Dedifferentiated amniotic fluid mesenchymal stem cell (primary cell): ENCODE data around the gene TBL1XR1.
"Not testable (repeated sequence)": the region's sequence is repeated elsewhere in the genome, so short reads cannot be mapped to it uniquely, and the experiment has no call there.

ENCODE experiments used
- DNase-seq: peaks from one replicate; pipeline ENCODE4 v3.0.0-alpha.2; 2016; ENCODE audit errors: extremely low spot score

Gene TBL1XR1

DNA sequence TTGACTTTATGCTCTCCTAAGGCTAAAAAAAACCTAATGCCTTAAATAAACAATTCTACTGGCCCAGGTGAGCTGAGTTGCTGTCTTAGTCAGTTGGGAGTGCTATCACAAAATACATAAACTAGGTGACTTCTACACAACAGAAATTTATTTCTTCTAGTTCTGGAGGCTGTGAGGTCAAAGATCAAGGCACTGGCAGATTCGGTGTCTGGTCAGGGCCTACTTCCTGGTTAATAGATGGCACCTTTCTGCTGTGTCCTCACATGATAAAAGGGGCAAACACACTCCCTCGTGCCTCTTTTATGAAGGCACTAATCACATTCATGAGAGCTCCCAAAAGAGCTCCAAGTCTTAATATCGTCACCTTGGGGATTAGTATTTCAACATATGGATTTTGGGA is 11.5 kb upstream of the TBL1XR1 start:
- no peak for DNase-seq

- DNase-seq, result no peak
Measured at GRCh38 chr3:177208223-177208622, 10.9 kb upstream of the TBL1XR1 start.

- no peak for DNase-seq
Measured at GRCh38 chr3:177206936-177207335, 9.7 kb upstream of the TBL1XR1 start.

GRCh38 chr3:177203689-177204395 is 6.6 kb upstream of the TBL1XR1 start:
- DNase-seq, result no peak

- DNase-seq, result not testable (repeated sequence)
Measured at GRCh38 chr3:177203016-177203415, 5.7 kb upstream of the TBL1XR1 start.

GRCh38 chr3:177201700-177202397 is 4.6 kb upstream of the TBL1XR1 start:
- DNase-seq, result no peak

DNA sequence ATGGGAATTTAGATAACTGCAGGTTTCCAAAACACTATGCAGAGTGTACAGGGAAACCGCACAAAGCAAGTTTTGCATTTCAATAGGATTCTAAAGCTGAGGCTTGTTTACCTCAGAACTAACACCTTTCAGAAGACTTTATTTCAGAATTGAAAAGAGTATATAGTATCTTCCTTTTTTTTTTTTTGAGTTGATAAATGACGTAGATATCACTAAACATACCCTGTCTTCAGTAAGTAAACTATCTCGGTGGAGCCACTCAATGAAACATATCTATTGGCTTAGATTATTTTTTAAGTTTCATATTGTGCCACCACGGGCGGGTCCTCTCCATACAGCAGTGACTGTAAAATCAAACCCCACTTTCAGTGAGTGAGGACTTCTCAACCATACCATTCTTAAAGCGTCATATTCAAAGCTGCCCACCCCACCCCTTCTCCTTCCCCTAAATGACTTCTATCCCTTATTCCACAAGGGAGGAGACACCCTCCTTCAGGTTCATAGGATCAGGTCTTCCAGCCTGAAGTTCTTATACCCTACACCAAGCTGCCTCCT is 2.0 kb upstream of the TBL1XR1 start:
- no peak for DNase-seq

GRCh38 chr3:177197727-177198460 is 612 bp upstream of the TBL1XR1 start:
- peak; percentile 23 for DNase-seq

DNA sequence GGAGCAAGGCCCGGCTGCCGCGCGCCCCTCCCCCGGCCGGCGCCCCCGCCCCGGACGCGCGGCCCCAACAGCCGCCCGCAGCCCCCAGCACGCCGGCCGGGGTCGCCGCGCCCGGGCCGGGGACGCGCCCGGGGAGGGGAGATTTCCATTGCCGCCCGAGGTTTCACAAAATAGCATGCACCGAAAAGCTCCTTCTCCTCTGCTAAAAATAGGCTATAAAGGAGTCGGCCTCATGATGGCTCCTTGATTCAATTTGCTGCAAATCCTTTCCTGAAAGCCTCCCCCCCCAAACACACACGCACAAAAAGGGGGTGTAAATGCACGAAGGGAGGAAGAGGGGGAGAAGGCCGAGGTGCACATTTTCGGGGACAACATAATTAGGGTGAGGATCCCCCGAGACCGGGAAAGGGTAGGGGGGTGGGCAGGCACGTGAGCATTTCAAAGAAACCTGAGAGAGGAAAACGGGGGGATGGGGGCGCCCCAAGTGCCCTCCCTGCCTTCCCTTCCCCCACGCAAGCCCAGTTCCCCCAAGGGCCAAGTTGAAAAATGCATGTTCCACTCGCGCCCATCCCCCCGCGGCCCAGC is 734 bp downstream of the TBL1XR1 start:
- DNase-seq, result no peak

GRCh38 chr3:177196008-177196455 is 1.2 kb downstream of the TBL1XR1 start:
- no peak for DNase-seq

GRCh38 chr3:177195242-177195991 is 1.9 kb downstream of the TBL1XR1 start:
- DNase-seq, result no peak

DNA sequence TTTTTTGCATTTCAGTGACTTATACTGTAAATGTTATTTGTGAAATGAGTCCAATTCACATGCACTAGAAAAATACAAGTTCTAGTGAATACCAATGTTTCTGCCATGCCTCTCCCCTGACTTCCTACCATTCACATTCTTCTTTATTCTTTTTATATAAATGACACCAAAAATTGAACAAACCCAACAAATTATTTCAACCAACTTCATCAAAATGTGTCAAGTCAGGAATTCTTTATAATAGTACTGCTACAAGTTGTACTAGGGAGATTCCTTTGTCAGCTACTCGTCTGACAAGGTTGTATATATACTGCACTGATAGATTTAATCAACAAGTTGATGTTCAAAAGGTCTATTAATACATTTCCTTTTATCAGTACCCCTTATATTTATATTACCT is 3.0 kb downstream of the TBL1XR1 start:
- no peak for DNase-seq

GRCh38 chr3:177193688-177194268 is 3.5 kb downstream of the TBL1XR1 start:
- no peak for DNase-seq

- DNase-seq, result not testable (repeated sequence)
Measured at GRCh38 chr3:177193275-177193674, 4.0 kb downstream of the TBL1XR1 start.

DNA sequence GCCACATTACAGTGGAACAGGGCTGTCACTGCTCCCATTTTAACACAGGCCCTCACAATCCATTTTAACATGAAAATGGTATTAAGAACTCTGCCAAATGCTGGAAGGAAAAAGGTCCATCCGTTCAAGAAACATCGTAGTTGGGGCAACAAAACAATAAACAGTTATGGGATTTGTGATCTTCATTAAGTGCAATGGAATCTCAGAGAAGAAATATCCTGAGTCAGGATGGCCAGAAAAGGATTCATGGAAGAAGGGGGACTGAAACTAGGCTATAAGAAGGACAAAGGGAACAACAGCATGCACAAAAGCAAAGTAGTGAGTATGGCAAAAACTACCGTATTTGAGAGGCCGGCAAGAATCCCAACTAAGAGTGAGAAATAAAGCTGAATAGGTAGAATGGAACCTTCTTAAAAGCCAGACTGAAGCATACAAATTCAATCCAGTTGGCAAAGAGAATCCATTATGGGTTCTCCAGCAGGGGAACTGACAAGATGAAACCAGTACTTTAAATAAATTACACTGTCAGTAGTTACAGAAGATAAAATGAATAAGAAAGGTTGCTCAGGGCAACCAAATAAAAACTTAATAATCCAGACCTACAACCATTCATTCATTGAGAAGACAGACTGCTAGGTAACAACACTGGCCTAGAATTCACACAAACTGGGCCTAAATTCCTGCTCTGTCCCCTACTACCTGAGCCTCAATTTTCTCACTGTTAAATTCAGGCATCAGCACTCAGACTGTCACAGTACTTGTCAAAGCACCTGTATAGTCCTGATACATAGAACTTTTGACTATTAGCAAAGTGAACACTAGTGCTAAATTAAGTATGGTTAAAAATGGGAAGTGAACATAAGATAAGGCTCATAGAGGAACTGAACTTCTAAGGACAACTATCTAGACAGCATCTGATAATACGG is 6.3 kb downstream of the TBL1XR1 start:
- DNase-seq, result no peak

- not testable (repeated sequence) for DNase-seq
Measured at GRCh38 chr3:177190184-177190583, 7.1 kb downstream of the TBL1XR1 start.

DNA sequence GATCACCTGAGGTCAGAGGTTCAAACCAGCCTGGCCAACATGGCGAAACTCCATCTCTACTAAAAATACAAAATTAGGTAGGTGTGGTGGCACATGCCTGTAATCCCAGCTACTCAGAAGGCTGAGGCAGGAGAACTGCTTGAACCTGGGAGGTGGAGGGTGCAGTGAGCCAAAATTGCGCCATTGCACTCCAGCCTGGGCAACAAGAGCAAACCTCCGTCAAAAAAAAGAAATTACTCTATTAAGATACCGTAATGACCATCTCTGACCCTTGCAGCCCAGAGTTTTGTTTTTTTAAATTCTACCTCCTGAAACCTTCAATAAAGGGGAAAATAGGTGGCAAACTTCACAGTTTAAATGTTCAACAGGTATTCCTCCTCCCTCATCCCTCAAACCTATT is 9.0 kb downstream of the TBL1XR1 start:
- not testable (repeated sequence) for DNase-seq

GRCh38 chr3:177186306-177186705 is 11.0 kb downstream of the TBL1XR1 start:
- DNase-seq, result no peak

- no peak for DNase-seq
Measured at GRCh38 chr3:177185035-177185574, 12.2 kb downstream of the TBL1XR1 start.
